ENCODE results near the gene MARCHF3.
A peak's percentile ranks its signal among the peaks of the same experiment; 100 is the strongest.
"Not testable (repeated sequence)": the region's sequence is repeated elsewhere in the genome, so short reads cannot be mapped to it uniquely, and the experiment has no call there.

Gene MARCHF3

DNA sequence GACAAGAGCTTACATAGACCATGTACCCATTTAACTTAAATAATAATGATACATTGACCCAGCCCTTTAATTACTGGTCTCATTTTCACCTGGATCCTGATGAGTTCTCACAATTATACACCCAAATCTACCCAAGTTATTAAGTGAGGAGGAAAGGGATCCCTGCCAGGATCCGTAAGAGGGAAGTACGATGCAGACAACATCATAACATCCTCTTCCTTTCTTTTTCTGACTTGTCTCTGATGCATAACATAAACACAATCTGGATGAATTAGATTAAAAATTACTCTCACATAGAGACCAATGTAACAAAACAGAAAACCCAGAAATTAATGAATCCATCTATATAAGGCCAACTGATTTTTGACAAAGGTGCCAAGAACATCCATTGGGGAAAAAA is 17.0 kb downstream of the MARCHF3 start:
- FAIRE-seq (no peak), DNase-seq (ENCODE audit: low spot score) (no peak)

DNA sequence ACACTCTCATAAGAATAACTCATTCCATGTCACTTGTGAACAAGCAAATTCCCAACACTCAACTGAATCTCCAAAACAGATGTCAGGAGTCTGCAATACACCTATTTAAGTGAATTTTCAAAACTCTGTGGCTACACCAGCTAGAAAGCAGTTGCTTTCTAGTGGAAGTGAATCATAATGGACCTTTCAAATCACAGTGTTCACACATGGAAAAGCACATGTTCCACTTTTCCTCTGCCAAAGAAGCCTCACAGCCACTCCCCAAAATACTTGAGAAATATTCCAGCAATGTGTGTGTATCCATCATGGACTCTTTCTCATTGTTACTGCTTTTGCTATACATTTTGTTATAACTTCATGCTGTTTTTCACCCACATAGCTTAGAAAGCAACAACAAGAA is 17.4 kb downstream of the MARCHF3 start:
- FAIRE-seq (no peak), DNase-seq (ENCODE audit: low spot score) (no peak)

DNA sequence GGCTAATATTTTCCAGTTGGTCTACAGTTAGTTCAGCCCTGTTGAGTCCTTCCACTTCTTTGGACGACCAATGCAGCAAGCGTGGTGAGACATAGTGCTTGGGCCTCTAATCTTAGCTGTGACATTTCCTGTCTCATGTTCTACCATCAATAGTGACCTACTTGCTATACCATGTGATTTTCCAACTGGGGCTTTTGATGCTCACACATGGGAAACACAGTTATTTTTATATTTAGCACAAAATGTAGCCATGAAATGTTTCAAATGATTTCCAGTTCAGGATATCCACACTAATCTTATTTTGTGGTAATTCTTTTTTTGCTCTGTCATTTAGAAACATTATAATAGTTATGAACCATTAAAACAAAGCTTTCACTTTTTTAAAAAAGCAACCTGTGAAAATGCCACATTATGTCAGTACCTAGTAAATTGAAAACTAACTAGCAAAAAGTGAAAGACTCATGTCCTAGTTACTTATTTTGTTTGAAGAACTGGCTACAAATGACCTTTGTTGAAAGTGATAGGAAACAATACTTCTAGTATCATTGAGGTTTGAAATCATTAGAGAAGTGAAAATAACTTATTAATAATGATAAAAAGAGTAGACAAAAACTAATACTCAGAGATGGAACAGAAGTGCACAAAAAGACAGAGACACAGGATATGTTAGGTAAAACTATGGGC is 18.3 kb downstream of the MARCHF3 start:
- DNase-seq (ENCODE audit: low spot score) (no peak), FAIRE-seq (no peak)

DNA sequence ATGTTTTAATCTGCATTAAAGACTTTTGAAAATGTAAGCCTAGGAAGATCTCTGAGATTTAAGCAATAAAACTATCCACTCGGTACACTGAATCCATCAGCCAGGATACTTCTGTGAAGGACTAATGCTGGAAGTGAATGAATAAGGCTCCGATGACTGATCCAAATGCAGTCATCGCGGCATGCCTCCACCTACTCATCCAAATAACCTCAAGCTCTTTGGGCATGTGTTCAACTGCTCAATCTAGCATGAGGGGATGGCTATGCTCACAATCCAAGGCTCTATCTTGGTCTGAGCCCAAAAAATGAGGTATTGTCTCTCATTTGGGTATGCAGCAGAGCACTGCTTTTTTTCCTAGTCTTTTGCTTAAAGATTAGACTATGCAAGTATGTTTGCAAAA is 19.2 kb downstream of the MARCHF3 start:
- FAIRE-seq (peak; percentile 52), DNase-seq (ENCODE audit: low spot score) (no peak)

DNA sequence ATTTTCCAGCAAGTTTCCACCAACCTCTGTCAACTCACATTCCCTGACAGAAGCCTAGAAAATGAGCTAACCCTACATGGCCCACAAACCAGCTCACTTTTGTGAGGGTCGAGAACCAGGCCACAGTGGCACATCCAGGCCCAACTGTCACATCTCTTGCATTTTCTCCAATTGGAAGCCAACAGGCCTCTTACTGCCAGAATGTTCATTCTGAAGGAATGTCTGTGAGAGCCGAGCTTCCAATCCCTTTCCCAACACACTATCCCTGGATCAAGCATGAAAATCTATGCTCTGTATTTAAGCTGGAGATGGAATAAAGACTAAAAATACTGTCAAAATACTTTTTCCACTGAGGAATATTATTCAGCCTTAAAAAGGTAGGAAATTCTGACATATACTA is 20.0 kb downstream of the MARCHF3 start:
- DNase-seq (ENCODE audit: low spot score) (no peak), FAIRE-seq (no peak)

DNA sequence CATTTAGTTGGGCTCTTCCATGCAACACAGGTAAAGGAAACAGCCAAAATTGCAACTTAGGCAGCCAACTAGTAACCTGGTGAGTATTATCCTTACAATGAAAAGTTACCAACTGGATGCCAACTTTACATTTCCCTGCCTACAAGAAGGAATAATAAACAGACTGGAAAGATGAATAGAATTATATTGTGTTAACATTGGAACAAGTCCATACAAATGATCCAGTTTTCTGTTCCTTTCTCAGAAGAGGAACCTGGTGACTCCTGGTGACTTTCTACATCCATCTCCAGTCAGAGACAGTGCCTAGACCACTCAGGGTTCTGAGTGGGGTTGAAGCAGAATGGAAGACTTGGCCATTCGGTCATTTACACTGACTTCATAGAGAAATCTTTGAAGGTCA is 20.6 kb downstream of the MARCHF3 start:
- FAIRE-seq, result no peak

DNA sequence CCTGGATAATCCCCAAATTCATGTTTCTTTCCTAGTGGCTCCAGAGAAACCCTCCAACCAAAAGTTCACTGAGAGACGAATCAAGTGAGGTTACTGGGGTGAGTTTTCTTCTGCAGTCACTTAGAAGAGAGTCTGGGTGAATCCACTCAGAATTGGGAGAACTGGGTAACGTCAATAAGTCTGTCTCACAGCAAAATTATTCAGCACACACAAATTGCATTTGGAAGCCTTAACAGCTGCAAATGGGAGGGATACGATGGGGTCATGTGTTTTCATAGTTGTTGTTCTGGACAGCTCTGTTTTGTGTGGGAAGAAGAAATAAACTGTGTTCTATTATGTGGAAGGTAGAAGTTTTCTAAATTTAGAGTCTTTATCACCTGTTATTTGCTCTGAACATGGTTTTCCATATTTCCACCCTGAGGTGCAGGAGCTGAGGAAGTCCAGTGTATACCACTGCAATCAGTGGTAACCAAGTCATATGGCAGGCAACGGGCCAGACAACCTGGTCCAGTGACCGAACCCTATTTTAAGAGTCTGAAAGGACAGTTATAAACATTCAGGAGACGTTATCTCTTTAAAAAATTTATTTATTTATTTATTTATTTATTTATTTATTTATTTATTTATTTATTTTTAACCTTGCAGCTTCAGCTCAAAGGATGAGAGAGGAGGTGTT is 21.9 kb downstream of the MARCHF3 start:
- DNase-seq (ENCODE audit: low spot score) (no peak), FAIRE-seq (no peak)

More for the DNA sequence above, 20.6 kb downstream of the MARCHF3 start:
- DNase-seq (ENCODE audit: low spot score), result no peak

DNA sequence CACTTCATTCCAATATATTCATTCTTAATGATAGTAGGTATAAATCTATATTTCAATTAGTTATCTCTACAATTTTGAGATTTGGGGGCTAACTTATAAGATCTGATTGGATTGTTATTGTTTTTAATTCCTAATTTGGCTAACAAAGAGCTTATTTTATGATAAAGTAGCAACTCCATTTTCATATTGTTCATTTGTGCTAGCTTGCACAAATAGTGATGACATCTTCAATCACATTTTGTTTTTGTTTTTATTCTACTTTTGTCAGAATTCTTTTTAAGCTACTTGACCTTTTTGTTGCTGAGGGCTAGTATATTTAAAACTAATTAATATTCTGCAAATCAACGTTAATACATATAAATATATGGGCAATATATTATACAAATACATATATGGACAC is 22.8 kb downstream of the MARCHF3 start:
- DNase-seq (ENCODE audit: low spot score) (no peak), FAIRE-seq (no peak)

DNA sequence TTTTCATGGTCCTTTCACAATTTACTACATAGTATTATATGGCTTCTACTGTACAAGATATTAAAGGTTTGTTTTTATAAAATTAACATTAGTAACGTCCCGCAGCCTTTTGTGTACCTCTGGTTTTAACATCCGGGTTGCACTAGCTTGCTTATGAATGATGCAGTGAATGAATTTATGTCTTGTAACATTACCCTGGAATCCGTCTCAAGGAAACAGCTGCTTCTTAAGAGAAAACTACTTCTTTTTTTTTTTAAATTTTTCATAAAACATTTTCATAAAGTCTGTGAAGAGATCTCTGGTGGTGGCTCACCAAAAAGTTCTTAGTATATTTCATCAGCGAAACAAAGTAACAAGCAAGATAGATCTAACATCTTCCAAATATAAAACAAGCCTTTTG is 23.6 kb downstream of the MARCHF3 start:
- FAIRE-seq (no peak), DNase-seq (ENCODE audit: low spot score) (no peak)

DNA sequence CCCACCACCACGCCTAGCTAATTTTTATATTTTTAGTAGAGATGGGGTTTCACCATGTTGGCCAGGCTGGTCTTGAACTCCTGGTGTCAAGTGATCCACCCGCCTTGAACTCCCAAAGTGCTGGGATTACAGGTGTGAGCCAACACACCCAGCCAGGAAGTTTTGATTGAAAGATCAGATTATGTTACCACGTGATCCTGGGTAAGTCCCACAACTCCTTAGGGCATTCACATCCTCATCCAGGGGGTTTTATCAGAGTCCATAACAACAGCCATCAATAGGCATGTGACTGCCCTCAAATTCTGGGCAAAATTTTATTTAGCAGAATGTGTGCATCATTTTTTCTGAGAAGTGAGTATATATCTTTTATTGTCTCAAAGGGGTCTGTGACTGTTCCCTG is 25.1 kb downstream of the MARCHF3 start:
- FAIRE-seq; DNase-seq (ENCODE audit: low spot score): not testable (repeated sequence)

DNA sequence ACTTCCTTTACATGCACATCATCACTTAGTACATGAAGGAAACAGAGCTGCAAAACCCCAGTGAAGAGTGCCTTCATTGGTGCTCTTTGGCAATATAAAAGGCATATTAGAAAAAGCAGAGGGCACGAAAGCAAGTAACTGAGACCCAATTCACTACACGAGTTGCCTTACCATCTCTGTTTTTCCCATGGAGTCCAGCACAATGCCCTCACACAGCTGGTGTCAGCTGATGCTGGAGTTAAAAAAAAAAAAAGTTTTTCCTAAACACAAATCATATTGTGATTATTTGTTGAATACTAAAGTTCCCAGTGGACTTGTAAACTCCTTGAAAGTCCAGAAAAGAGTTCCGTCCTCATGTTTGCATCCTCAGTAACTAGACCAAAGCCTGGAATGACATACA is 25.6 kb downstream of the MARCHF3 start:
- no peak for DNase-seq (ENCODE audit: low spot score)
- FAIRE-seq, result no peak

DNA sequence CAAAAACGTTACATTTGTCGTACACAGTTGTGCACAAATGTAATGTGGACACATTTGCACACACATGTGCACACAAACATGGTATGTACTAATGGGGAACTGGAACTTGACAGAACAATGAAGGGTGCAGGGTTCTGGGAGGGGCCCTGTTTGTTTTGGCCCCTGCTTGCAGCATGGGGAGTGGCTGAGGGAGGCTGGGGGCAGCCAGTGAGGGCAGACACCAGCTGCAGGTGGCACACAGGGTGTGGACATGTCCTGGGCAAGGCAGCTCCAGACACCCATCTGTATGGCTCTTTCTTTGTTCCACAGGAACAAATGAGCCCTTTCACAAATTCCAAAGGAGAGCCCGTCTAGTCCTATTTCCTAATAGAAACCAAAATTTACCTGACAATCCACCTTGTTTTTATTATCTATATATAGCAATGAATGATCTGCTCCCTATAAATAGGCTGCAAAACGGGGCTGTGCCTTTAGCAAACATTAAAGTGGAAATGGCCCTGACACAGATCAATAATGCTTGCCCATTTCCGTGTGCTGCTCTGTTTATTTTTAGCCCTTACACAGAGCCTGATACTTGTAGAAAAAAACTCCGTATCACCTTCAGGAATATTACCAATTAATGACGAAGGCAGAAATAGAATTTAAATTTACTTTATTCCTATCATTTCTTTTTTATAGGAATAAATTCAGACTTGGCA is 26.4 kb downstream of the MARCHF3 start:
- no peak for FAIRE-seq
- DNase-seq (ENCODE audit: low spot score), result no peak

DNA sequence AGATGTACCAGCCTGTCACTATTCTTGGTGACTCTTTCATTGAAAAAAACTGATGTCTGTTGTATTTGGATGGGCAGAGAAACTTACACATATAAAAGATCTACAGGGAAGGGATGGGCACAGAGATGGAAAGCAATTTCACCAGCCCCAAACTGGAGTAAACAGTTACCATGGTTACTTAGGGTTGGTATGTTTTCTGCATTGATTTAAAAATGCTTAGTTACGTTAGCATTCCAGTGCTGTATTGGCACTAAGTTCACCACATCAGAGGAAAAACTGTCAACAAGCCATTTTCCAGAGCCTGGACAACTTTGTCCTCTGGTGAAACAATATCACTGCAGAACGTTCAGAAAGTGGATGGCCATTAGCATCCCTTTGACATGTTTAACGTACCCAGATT is 28.0 kb downstream of the MARCHF3 start:
- FAIRE-seq (no peak), DNase-seq (ENCODE audit: low spot score) (peak; percentile 17)

DNA sequence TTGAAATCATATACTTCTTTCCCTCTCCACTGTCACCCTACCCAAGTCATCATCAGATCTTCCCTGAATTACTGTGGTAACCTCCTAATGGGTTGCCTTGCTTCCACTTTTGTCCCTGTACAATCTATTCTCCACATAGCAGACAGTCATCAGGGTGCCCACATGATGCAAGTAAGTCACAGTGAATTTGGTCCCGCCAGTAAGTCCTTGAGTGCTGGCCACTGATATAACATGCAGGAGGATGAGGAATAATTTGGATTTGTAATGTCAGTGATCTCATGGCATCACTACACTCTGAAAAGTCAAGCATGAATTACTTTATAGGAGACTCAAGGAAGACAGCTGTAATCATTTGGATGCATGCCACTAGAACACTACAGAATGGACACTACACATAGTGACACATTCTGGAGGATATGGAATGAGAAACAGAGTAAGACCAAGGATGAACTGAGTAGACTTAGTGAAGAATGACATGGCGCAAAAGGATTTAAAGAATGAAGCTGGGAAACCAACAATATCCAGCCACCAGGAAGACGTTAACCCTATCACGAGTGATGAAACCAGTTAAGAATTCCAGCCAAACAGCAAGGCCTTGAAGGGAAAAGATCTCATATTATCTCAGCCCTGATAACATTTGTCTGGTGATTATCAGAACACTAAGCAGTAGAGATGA is 28.6 kb downstream of the MARCHF3 start:
- FAIRE-seq, result no peak
- peak; percentile 57 for DNase-seq (ENCODE audit: low spot score)

DNA sequence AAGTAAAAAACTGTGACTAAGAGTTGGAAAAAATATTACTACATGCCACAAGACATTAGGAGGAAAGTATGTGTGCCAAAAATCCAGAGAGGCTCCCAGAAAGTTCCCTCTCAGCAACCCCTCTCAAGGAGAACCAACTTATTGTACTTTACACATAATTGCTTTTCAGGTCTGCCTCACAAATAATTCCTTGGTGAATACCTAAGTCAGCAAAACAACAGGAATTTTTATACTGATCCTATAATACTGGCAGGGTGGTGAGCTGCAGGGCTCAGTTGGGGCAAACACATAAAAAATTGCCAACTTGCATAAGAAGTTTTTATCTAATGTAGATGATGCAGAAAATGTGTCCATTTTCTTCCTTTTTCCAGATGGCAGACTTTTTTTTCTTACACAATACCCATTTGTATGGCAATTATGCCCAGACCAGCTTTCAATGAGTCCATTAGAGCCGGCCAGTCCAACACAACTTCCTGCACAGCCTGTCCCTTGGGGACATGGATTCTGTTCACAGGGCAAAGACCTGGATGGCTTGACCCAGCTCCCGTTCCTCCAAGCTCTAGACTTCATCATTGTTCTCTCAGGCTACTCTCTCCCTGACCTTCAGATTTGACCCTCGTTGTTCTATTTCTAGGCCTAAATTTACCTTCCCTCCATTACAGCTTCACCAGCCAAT is 31.3 kb downstream of the MARCHF3 start:
- DNase-seq (ENCODE audit: low spot score) (no peak), FAIRE-seq (no peak)

DNA sequence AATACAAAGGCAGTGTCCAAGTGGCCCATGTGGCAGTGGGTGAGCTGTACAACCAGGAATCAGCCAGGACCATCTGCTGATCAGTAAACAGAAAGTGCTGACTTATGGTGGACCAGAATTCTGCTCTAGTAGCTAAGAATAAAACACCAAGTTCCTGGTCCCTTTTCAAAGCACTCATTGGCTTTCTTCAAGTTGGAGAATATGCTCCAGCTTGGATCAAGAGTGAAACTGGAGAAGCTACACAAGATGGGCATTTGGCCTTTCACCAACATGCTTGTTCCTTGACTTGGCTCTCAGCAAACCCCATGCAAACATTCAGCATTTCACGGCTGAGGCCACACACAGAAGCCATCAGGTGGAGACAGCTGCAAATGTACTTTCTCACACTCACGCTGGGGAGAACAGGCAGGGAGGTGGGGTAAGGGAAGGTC is 32.1 kb downstream of the MARCHF3 start:
- DNase-seq (ENCODE audit: low spot score) (no peak), FAIRE-seq (peak; percentile 46)

DNA sequence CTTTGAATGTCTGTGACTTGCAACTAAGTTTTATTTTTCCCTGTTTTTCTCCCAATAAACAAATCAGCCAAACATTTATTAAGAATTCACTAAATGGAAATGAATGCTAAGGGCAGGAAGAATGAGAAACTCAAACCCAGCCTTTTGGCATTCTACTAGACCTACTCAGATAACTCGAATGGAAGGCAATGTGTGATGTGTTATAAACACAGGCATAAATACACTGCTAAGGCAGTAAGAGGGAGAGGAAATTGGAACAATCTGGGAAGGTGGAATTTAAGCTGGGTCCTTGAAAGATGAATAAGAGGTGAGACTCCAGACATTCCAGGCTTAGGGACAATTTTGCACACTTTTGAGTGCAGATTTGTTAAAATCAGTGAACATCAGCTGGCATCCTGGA is 34.7 kb downstream of the MARCHF3 start:
- FAIRE-seq (no peak), DNase-seq (ENCODE audit: low spot score) (no peak)

DNA sequence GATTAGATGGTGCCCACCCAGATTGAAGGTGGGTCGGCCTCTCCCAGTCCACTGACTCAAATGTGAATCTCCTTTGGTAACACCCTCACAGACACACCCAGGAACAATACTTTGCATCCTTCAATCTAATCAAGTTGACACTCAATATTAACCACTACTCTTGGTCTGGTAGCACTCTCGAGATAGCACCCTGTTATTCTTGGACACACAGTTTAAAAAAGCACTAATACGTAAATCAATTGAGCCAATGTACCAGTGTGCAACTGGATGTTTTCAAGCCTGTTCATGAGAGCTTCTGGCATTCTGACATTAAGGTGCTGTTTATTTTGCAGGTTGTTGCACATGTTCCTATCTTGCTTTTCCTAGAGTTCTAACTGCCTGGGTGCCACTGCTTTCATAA is 35.3 kb downstream of the MARCHF3 start:
- FAIRE-seq, result no peak
- no peak for DNase-seq (ENCODE audit: low spot score)

DNA sequence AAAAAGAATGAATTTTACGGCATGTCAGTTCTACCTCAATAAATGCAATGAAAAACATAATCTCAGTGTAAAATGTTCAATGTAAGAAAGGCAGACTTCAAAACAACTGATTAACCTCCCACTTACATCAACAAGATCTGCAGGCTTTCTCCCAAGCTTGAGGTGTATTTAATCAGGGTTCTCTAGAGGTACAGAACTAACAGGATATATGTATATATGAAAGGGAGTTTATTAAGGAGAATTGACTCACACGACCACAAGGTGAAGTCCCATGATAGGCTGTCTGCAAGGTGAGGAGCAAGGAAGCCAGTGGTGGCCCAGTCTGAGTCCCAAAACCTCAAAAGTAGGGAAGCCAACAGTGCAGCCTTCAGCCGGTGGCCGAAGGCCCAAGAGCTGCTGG is 35.9 kb downstream of the MARCHF3 start:
- FAIRE-seq, result no peak
- DNase-seq (ENCODE audit: low spot score), result no peak

DNA sequence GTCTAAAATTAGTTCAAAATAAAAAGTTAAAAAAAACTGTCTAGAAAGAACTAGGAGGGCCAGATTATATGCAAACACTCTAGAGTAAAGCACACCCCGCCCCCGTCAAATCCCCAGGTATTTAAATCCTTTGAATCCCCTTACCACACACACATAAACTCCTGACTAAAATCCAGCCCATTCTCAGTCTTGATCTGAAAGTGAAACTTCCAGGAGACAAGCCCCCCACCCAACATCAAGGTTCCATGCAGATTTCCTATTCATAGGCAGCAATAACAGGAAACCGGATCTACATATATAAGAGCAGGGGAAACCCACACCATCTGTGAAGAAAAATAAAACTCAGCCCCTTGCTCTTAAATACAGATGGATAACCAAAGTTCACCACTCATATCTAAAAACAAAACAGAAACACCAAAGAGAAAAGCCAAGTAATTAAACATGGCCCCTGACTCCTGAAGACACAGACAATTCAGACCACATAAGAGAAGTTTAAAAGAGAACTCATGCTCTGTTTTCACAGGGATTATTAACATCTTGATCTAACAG is 42.3 kb downstream of the MARCHF3 start:
- no peak for DNase-seq (ENCODE audit: low spot score)
- no peak for FAIRE-seq

DNA sequence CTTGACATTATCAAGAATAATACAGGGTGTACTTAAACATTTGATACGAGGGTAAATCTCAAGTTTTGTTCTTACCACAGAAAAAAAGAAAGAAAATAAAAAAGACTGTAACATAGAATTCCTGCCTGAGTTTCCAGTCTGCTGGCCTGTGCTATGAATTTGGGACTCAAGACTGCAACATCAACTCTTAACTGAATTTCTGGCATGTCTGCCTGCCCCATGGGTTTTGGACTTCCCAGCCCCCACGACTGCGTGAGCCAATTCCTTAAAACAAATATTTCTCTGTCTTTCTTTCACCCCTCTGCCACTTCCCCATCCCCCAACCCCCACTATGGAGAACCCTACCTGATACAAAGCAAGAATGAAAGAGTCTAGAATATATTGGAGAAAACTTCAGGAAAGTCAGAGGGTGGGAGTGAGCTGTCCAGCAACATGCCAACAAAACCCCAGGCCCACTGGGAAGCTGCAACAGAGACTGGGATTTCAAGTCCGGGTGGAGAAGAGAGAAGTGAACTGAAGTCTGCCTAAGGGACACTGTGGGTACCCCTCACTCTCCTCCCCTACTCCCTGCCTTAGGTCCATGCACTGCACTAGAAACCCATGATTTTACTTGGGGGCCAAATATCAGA is 43.0 kb downstream of the MARCHF3 start:
- FAIRE-seq, result no peak

More for the DNA sequence above, 43.0 kb downstream of the MARCHF3 start:
- no peak for DNase-seq (ENCODE audit: low spot score)

Measured in urothelium cell line (cell line).